IPS-20b (cell line): ENCODE data around the gene TMEM236.
A peak's percentile ranks its signal among the peaks of the same experiment; 100 is the strongest.

Source experiments
- H3K27ac ChIP-seq: one replicate; pipeline ENCODE4 v1.5.1; 2013; ENCODE audit warnings: low read length
- H3K27me3 ChIP-seq: 2 replicates; pipeline ENCODE4 v1.6.1; 2013; ENCODE audit warnings: mild to moderate bottlenecking, low read length, inconsistent platforms; ENCODE audit not compliant: insufficient read depth
- H3K36me3 ChIP-seq: 2 replicates; pipeline ENCODE4 v1.6.1; 2013; ENCODE audit warnings: low read depth, mild to moderate bottlenecking, inconsistent platforms, low read length, moderate library complexity; ENCODE audit not compliant: insufficient read depth
- H3K4me1 ChIP-seq: 2 replicates; pipeline ENCODE4 v1.6.1; 2013; ENCODE audit warnings: mild to moderate bottlenecking, control low read depth, inconsistent platforms, low read length, moderate library complexity; ENCODE audit not compliant: insufficient read depth
- H3K4me3 ChIP-seq: 2 replicates; pipeline ENCODE4 v1.5.1; 2013; ENCODE audit warnings: mild to moderate bottlenecking, low read length, inconsistent platforms
- H3K9ac ChIP-seq: 2 replicates; pipeline ENCODE4 v1.6.1; 2013; ENCODE audit warnings: low read depth, mild to moderate bottlenecking, inconsistent platforms, low read length, moderate library complexity
- H3K9me3 ChIP-seq: 2 replicates; pipeline ENCODE4 v1.6.1; 2013; ENCODE audit warnings: mild to moderate bottlenecking, low read depth, low read length, inconsistent platforms; ENCODE audit not compliant: insufficient read depth

TMEM236 gene

GRCh38 chr10:17779784-17780183 is 27.8 kb downstream of the TMEM236 start:
- H3K27ac ChIP-seq = no peak overlapping the region
- H3K36me3 ChIP-seq = no peaks in the 10 kb centered on the region
- no peaks in the 10 kb centered on the region for H3K9me3 ChIP-seq
- H3K4me3 ChIP-seq = no peak overlapping the region
- H3K27me3 ChIP-seq = no peaks in the 10 kb centered on the region
- no peak overlapping the region for H3K9ac ChIP-seq
- H3K4me1 ChIP-seq = no peaks in the 10 kb centered on the region

- Histone ChIP-seq H3K4me3 (no peak overlapping the region), H3K9me3 (no peaks in the 10 kb centered on the region), H3K27ac (no peak overlapping the region), H3K4me1 (no peaks in the 10 kb centered on the region), H3K27me3 (no peaks in the 10 kb centered on the region), H3K36me3 (no peaks in the 10 kb centered on the region), H3K9ac (no peak overlapping the region)
Measured at GRCh38 chr10:17780727-17781126, 28.7 kb downstream of the TMEM236 start.

GRCh38 chr10:17781856-17782255 is 29.9 kb downstream of the TMEM236 start:
- Histone ChIP-seq H3K36me3 (no peaks in the 10 kb centered on the region), H3K9me3 (no peaks in the 10 kb centered on the region), H3K4me1 (no peaks in the 10 kb centered on the region), H3K27ac (no peak overlapping the region), H3K4me3 (no peak overlapping the region), H3K27me3 (no peaks in the 10 kb centered on the region), H3K9ac (no peak overlapping the region)

GRCh38 chr10:17782921-17783665 is 31.1 kb downstream of the TMEM236 start:
- Histone ChIP-seq H3K4me1 (no peaks in the 10 kb centered on the region), H3K4me3 (no peak overlapping the region), H3K36me3 (no peaks in the 10 kb centered on the region), H3K27ac (no peak overlapping the region), H3K9ac (no peak overlapping the region), H3K27me3 (no peaks in the 10 kb centered on the region), H3K9me3 (no peaks in the 10 kb centered on the region)

GRCh38 chr10:17783751-17784150 is 31.8 kb downstream of the TMEM236 start:
- no peaks in the 10 kb centered on the region for H3K27me3 ChIP-seq
- H3K4me3 ChIP-seq = no peak overlapping the region
- no peaks in the 10 kb centered on the region for H3K4me1 ChIP-seq
- no peaks in the 10 kb centered on the region for H3K36me3 ChIP-seq
- H3K9ac ChIP-seq = no peak overlapping the region
- no peak overlapping the region for H3K27ac ChIP-seq
- H3K9me3 ChIP-seq = no peaks in the 10 kb centered on the region

GRCh38 chr10:17784688-17785087 is 32.7 kb downstream of the TMEM236 start:
- no peaks in the 10 kb centered on the region for H3K4me1 ChIP-seq
- no peaks in the 10 kb centered on the region for H3K9me3 ChIP-seq
- no peak overlapping the region for H3K4me3 ChIP-seq
- H3K9ac ChIP-seq = no peak overlapping the region
- H3K27ac ChIP-seq = no peak overlapping the region
- H3K27me3 ChIP-seq = no peaks in the 10 kb centered on the region
- no peaks in the 10 kb centered on the region for H3K36me3 ChIP-seq

- Histone ChIP-seq H3K9ac (no peak overlapping the region), H3K4me1 (no peaks in the 10 kb centered on the region), H3K36me3 (no peaks in the 10 kb centered on the region), H3K27ac (no peak overlapping the region), H3K9me3 (no peaks in the 10 kb centered on the region), H3K4me3 (no peak overlapping the region), H3K27me3 (no peaks in the 10 kb centered on the region)
Measured at GRCh38 chr10:17785276-17785930, 33.4 kb downstream of the TMEM236 start.

GRCh38 chr10:17787087-17787961 is 35.3 kb downstream of the TMEM236 start:
- no peaks in the 10 kb centered on the region for H3K36me3 ChIP-seq
- no peaks in the 10 kb centered on the region for H3K9me3 ChIP-seq
- no peak overlapping the region for H3K27ac ChIP-seq
- H3K9ac ChIP-seq = peak overlapping the region; percentile 27; the same call in 1 of the 2 replicates
- H3K27me3 ChIP-seq = no peaks in the 10 kb centered on the region
- no peak overlapping the region for H3K4me3 ChIP-seq
- H3K4me1 ChIP-seq = no peaks in the 10 kb centered on the region

- Histone ChIP-seq H3K36me3 (no peaks in the 10 kb centered on the region), H3K4me1 (no peaks in the 10 kb centered on the region), H3K27ac (no peak overlapping the region), H3K27me3 (no peaks in the 10 kb centered on the region), H3K9me3 (no peaks in the 10 kb centered on the region), H3K9ac (no peak overlapping the region), H3K4me3 (no peak overlapping the region)
Measured at GRCh38 chr10:17788646-17789045, 36.6 kb downstream of the TMEM236 start.

GRCh38 chr10:17789396-17789795 is 37.4 kb downstream of the TMEM236 start:
- H3K4me1 ChIP-seq = no peaks in the 10 kb centered on the region
- no peaks in the 10 kb centered on the region for H3K9me3 ChIP-seq
- H3K36me3 ChIP-seq = no peaks in the 10 kb centered on the region
- no peak overlapping the region for H3K4me3 ChIP-seq
- no peaks in the 10 kb centered on the region for H3K27me3 ChIP-seq
- no peak overlapping the region for H3K27ac ChIP-seq
- no peak overlapping the region for H3K9ac ChIP-seq

GRCh38 chr10:17790651-17791050 is 38.6 kb downstream of the TMEM236 start:
- Histone ChIP-seq H3K9ac (no peak overlapping the region), H3K4me1 (no peaks in the 10 kb centered on the region), H3K27me3 (no peaks in the 10 kb centered on the region), H3K4me3 (no peak overlapping the region), H3K27ac (no peak overlapping the region), H3K9me3 (no peaks in the 10 kb centered on the region), H3K36me3 (no peaks in the 10 kb centered on the region)
